NCI-H2196 treated with DMSO at 0.1 percent for 48 hours (cell line): Measurements from ENCODE around the gene SPINK5.

Source experiments
- DNase-seq: peaks from one replicate; lab custom pipeline; 2025; ENCODE audit not compliant: unreplicated experiment; lab: John Stamatoyannopoulos, UW

The SPINK5 gene

GRCh38 chr5:148090773-148091250 lies 27.0 kb downstream of the SPINK5 start:
- no peak for DNase-seq

- no peak for DNase-seq
Measured at GRCh38 chr5:148091991-148092964, 28.5 kb downstream of the SPINK5 start.

GRCh38 chr5:148094336-148094735 lies 30.6 kb downstream of the SPINK5 start:
- DNase-seq: no peak

GRCh38 chr5:148104226-148104625 lies 40.4 kb downstream of the SPINK5 start:
- DNase-seq: no peak

GRCh38 chr5:148107608-148108007 lies 43.8 kb downstream of the SPINK5 start:
- DNase-seq: no peak

- DNase-seq: no peak
Measured at GRCh38 chr5:148113243-148113642, 49.5 kb downstream of the SPINK5 start.

- no peak for DNase-seq
Measured at GRCh38 chr5:148120317-148120716, 56.5 kb downstream of the SPINK5 start.

GRCh38 chr5:148125641-148126040 lies 61.9 kb downstream of the SPINK5 start:
- no peak for DNase-seq

GRCh38 chr5:148135091-148136048 lies 71.6 kb downstream of the SPINK5 start:
- DNase-seq: no peak

- no peak for DNase-seq
Measured at GRCh38 chr5:148140846-148141245, 77.1 kb downstream of the SPINK5 start.

GRCh38 chr5:148141645-148142044 lies 77.9 kb downstream of the SPINK5 start:
- DNase-seq: no peak

- no peak for DNase-seq
Measured at GRCh38 chr5:148145916-148146315, 82.1 kb downstream of the SPINK5 start.

GRCh38 chr5:148146487-148146886 lies 82.7 kb downstream of the SPINK5 start:
- no peak for DNase-seq

- DNase-seq: no peak
Measured at GRCh38 chr5:148147415-148147814, 83.6 kb downstream of the SPINK5 start.

- no peak for DNase-seq
Measured at GRCh38 chr5:148151872-148152271, 88.1 kb downstream of the SPINK5 start.

GRCh38 chr5:148152781-148153180 lies 89.0 kb downstream of the SPINK5 start:
- no peak for DNase-seq

GRCh38 chr5:148156609-148157008 lies 92.8 kb downstream of the SPINK5 start:
- DNase-seq: no peak

- no peak for DNase-seq
Measured at GRCh38 chr5:148162038-148162437, 98.3 kb downstream of the SPINK5 start.

GRCh38 chr5:148163345-148163744 lies 99.6 kb downstream of the SPINK5 start:
- no peak for DNase-seq

- DNase-seq: no peak
Measured at GRCh38 chr5:148166550-148167283, 102.9 kb downstream of the SPINK5 start.

- no peak for DNase-seq
Measured at GRCh38 chr5:148168246-148168645, 104.5 kb downstream of the SPINK5 start, which contains the start of gene SPINK14. SPINK14 (plus strand) TSS chr5:148168546; CDS start chr5:148169733, 1,187 bp downstream.
